Gastroesophageal sphincter (tissue), 4 donors: ENCODE results near the gene R3HDM2. TPM values are rescaled to one million over a fixed set of nuclear protein-coding genes. Genes with fewer than 3 reads are reported as not detected.

Experiments
- ATAC-seq: fragments of 150-250 bp; one replicate; pipeline ENCODE4 v1.9.1; 2016; ENCODE audit warnings: mild to moderate bottlenecking, moderate library complexity
- H3K27ac ChIP-seq, 4 donors: fragments of 200-600 bp; sonication (generic) in 3 of 4; 1 replicate in 3 of 4; 2 replicates in 1 of 4; pipeline ENCODE4 v1.5.1; 2016 to 2019
- H3K27me3 ChIP-seq: fragments of 200-600 bp; sonication (generic); one replicate; pipeline ENCODE4 v1.5.1; 2019
- H3K36me3 ChIP-seq, 2 donors: fragments of 200-600 bp; sonication (generic); one replicate each; pipeline ENCODE4 v1.5.1; 2019; ENCODE audit warnings: control low read depth in 1 of 2
- H3K4me1 ChIP-seq, 3 donors: fragments of 200-600 bp; sonication (generic); 1 replicate in 2 of 3; 2 replicates in 1 of 3; pipeline ENCODE4 v1.5.1; 2016 to 2019; ENCODE audit warnings: control low read depth in 2 of 3
- H3K4me3 ChIP-seq, 2 donors: fragments of 200-600 bp; sonication (generic); one replicate each; pipeline ENCODE4 v1.5.1; 2019; ENCODE audit warnings: mild to moderate bottlenecking in 1 of 2, moderate library complexity in 1 of 2
- H3K9me3 ChIP-seq, 3 donors: fragments of 200-600 bp; sonication (generic); one replicate each; pipeline ENCODE4 v1.5.1; 2017 to 2019; ENCODE audit warnings: control low read depth in 2 of 3
- EP300 ChIP-seq: sonication (generic); formaldehyde crosslinking; IDR thresholded peaks from one replicate; pipeline ENCODE4 v1.6.1; 2017; ENCODE audit warnings: antibody characterized with exemption, mild to moderate bottlenecking
- POLR2A ChIP-seq, 2 donors: fragments of 450-650 bp; IDR thresholded peaks; one replicate each; pipeline ENCODE4 v1.6.1; 2017; ENCODE audit warnings: antibody characterized with exemption in 2 of 2, mild to moderate bottlenecking in 2 of 2, moderate library complexity in 1 of 2
- POLR2AphosphoS5 ChIP-seq: sonication (generic); formaldehyde crosslinking; IDR thresholded peaks from one replicate; pipeline ENCODE4 v1.6.1; 2017; ENCODE audit warnings: antibody characterized with exemption
- WGBS, 2 donors: methylation state at CpG; one replicate each; pipeline ENCODE4 v1.1.5; 2018; ENCODE audit warnings: low coverage in 1 of 2; 5-methylcytosine and 5-hydroxymethylcytosine counted together
- total RNA-seq, 4 donors: library from RNA; depleted of rRNA; stranded (reverse); fragments of >200 nt; gene quantifications; one replicate each; pipeline ENCODE4 v1.1.0, GENCODE V29; 2016
- TF ChIP-seq, protein P1 (sequence below), 4 experiments: fragments of 200-600 bp in 2 of 4; fragments of 450-650 bp in 2 of 4; sonication (generic) in 1 of 4; IDR thresholded peaks; one replicate each; pipeline ENCODE4 v1.5.1; 2017 to 2019; ENCODE audit warnings: antibody characterized with exemption in 4 of 4, mild to moderate bottlenecking in 2 of 4, moderate library complexity in 2 of 4

R3HDM2 gene
- total RNA-seq, 4 donors from 2014 or later = 38.0 to 60.1 (median 45.9) TPM

- TF ChIP-seq POLR2AphosphoS5 (no peak), POLR2A (IDR thresholded peaks at IDR 0.05) (no peak), EP300 (no peak)
- TF ChIP-seq, protein P1, sequence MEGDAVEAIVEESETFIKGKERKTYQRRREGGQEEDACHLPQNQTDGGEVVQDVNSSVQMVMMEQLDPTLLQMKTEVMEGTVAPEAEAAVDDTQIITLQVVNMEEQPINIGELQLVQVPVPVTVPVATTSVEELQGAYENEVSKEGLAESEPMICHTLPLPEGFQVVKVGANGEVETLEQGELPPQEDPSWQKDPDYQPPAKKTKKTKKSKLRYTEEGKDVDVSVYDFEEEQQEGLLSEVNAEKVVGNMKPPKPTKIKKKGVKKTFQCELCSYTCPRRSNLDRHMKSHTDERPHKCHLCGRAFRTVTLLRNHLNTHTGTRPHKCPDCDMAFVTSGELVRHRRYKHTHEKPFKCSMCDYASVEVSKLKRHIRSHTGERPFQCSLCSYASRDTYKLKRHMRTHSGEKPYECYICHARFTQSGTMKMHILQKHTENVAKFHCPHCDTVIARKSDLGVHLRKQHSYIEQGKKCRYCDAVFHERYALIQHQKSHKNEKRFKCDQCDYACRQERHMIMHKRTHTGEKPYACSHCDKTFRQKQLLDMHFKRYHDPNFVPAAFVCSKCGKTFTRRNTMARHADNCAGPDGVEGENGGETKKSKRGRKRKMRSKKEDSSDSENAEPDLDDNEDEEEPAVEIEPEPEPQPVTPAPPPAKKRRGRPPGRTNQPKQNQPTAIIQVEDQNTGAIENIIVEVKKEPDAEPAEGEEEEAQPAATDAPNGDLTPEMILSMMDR (IDR thresholded peaks at IDR 0.05) = no peak
- ATAC-seq = no peak
- Histone ChIP-seq H3K4me1 (no peaks in the 10 kb centered on the region), H3K4me3 (no peak overlapping the region), H3K36me3 (peaks cover 0 to 93% of the 10 kb centered on the region in 2 donors), H3K27ac (no peak overlapping the region), H3K27me3 (no peaks in the 10 kb centered on the region), H3K9me3 (no peaks in the 10 kb centered on the region)
Observed at GRCh38 chr12:57273516-57273915, 157.3 kb downstream of the R3HDM2 start.

DNA sequence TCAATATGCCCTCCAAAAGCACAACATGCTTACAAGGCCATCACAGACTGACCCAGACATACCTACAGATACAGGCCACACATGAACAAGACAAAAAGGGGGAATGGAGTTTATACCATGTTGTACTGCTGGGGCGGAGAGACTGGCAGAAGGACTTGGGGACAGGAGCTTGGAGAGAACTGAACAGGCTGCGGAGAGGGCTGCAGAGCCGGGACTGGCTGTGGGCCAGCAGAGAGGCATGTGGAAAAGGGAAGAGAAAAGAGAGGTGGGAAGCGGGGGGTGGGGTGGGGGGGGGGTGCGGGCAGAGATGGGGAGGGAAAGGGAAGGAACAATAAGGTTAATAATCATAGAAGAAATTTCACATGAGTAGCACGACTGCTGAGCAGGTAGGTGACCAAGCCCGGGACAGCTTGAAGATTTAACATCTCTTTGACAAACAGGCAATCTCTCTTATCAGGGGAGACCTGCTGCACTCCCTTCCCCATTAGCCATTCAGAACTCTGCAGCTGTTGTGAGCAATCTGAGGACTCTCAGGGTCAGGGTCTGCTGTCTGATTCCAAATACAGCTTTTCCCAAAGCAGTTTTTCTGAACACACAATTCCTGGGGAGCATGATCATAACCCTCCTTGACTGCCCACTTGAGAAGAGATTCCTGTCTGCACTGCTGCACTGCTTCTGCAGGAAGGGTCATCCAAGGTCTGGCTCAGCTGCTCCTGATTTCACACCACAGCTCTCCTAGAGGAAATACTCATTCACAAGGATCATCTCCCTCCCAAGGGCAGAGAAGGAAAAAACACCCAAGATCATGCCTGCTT, 158.3 kb downstream of the R3HDM2 start:
- Histone ChIP-seq H3K36me3 (peaks cover 0 to 93% of the 10 kb centered on the region in 2 donors), H3K27ac (no peak overlapping the region), H3K4me1 (no peaks in the 10 kb centered on the region), H3K27me3 (no peaks in the 10 kb centered on the region), H3K4me3 (no peak overlapping the region), H3K9me3 (no peaks in the 10 kb centered on the region)
- WGBS, 2 donors = 50 to 52% methylated on average over 5 to 6 of the region's 7 CpGs
- no peak for ATAC-seq
- TF ChIP-seq POLR2AphosphoS5 (no peak), EP300 (no peak), POLR2A (IDR thresholded peaks at IDR 0.05) (no peak)
- TF ChIP-seq, protein P1 (IDR thresholded peaks at IDR 0.05) = no peak

- no peaks in the 10 kb centered on the region for H3K27me3 ChIP-seq
- peaks cover 0 to 93% of the 10 kb centered on the region in 2 donors for H3K36me3 ChIP-seq
- 83% methylated on average over 1 of the region's 1 CpG; no CpG with 5 or more reads in 1 of the 2 donors for WGBS, 2 donors
- TF ChIP-seq POLR2A (IDR thresholded peaks at IDR 0.05) = no peak
- no peak for TF ChIP-seq POLR2AphosphoS5
- TF ChIP-seq, protein P1 (IDR thresholded peaks at IDR 0.05) = no peak
- TF ChIP-seq EP300 = no peak
- ATAC-seq = no peak
- no peak overlapping the region for H3K27ac ChIP-seq
- no peaks in the 10 kb centered on the region for H3K9me3 ChIP-seq
- H3K4me1 ChIP-seq = no peaks in the 10 kb centered on the region
- H3K4me3 ChIP-seq = no peak overlapping the region
Observed at GRCh38 chr12:57270966-57271470, 159.8 kb downstream of the R3HDM2 start.

- H3K27ac ChIP-seq = no peak overlapping the region
- ATAC-seq = no peak
Observed at GRCh38 chr12:57268264-57268663, 162.6 kb downstream of the R3HDM2 start.

More at GRCh38 chr12:57268264-57268663, 162.6 kb downstream of the R3HDM2 start:
- no peaks in the 10 kb centered on the region for H3K27me3 ChIP-seq
- H3K4me3 ChIP-seq = no peak overlapping the region
- peaks cover 0 to 9% (median 0%) of the 10 kb centered on the region in 3 donors for H3K4me1 ChIP-seq
- TF ChIP-seq EP300 = no peak
- TF ChIP-seq, protein P1 (IDR thresholded peaks at IDR 0.05) = no peak
- no peak for TF ChIP-seq POLR2A (IDR thresholded peaks at IDR 0.05)
- TF ChIP-seq POLR2AphosphoS5 = no peak
- 63 to 82% methylated on average over 2 to 7 of the region's 7 CpGs for WGBS, 2 donors
- no peaks in the 10 kb centered on the region for H3K9me3 ChIP-seq
- peaks cover 0 to 92% of the 10 kb centered on the region in 2 donors for H3K36me3 ChIP-seq
